Neural progenitor cell (in vitro differentiated cells): ENCODE measurements around the gene SEMA4A. TPM values are rescaled to one million over a fixed set of nuclear protein-coding genes. Genes with fewer than 3 reads are reported as not detected.

Source experiments
- DNase-seq: peaks from one replicate; pipeline ENCODE4 v3.0.0-alpha.2; 2016; ENCODE audit warnings: low spot score
- H2AFZ ChIP-seq: fragments of 200-600 bp; sonication (generic); replicated peaks from 2 replicates; pipeline ENCODE4 v1.6.1; 2016; ENCODE audit warnings: antibody characterized with exemption
- H3F3A ChIP-seq: fragments of 200-600 bp; sonication (generic); 2 replicates; pipeline ENCODE4 v1.6.1; 2016; ENCODE audit warnings: antibody characterized with exemption, low read depth
- H3K27ac ChIP-seq: fragments of 200-600 bp; sonication (generic); 2 replicates; pipeline ENCODE4 v1.5.1; 2016; ENCODE audit warnings: mild to moderate bottlenecking
- H3K27me3 ChIP-seq: fragments of 200-600 bp; sonication (generic); 2 replicates; pipeline ENCODE4 v1.6.1; 2016; ENCODE audit warnings: mild to moderate bottlenecking, moderate library complexity
- H3K36me3 ChIP-seq: fragments of 200-600 bp; sonication (generic); 2 replicates; pipeline ENCODE4 v1.5.1; 2016
- H3K4me1 ChIP-seq: fragments of 200-600 bp; sonication (generic); 2 replicates; pipeline ENCODE4 v1.6.1; 2016; ENCODE audit warnings: mixed run types
- H3K4me2 ChIP-seq: fragments of 200-600 bp; sonication (generic); 2 replicates; pipeline ENCODE4 v1.6.1; 2016
- H3K4me3 ChIP-seq: fragments of 200-600 bp; sonication (generic); 2 replicates; pipeline ENCODE4 v1.5.1; 2016
- H3K79me2 ChIP-seq: fragments of 200-600 bp; sonication (generic); 2 replicates; pipeline ENCODE4 v1.6.1; 2016; ENCODE audit warnings: low read depth
- H3K9ac ChIP-seq: fragments of 200-600 bp; sonication (generic); 2 replicates; pipeline ENCODE4 v1.6.1; 2016
- H3K9me3 ChIP-seq: fragments of 200-600 bp; sonication (generic); 2 replicates; pipeline ENCODE4 v1.5.1; 2016; ENCODE audit warnings: low read depth
- H4K20me1 ChIP-seq: fragments of 200-600 bp; sonication (generic); 2 replicates; pipeline ENCODE4 v1.6.1; 2016; ENCODE audit warnings: low read depth
- H3K27ac Mint-ChIP-seq: 3 replicates; pipeline ENCODE4 v1.8.0; 2021; ENCODE audit warnings: mixed read lengths
- H3K27me3 Mint-ChIP-seq: 2 replicates; pipeline ENCODE4 v1.8.0; 2022; ENCODE audit warnings: low read depth, mild to moderate bottlenecking, inconsistent platforms, moderate library complexity, mixed read lengths; ENCODE audit not compliant: insufficient read depth
- H3K36me3 Mint-ChIP-seq: 3 replicates; pipeline ENCODE4 v1.8.0; 2021; ENCODE audit warnings: mixed read lengths
- H3K4me1 Mint-ChIP-seq: 3 replicates; pipeline ENCODE4 v1.8.0; 2021; ENCODE audit warnings: mixed read lengths
- H3K4me3 Mint-ChIP-seq: 3 replicates; pipeline ENCODE4 v1.8.0; 2021; ENCODE audit warnings: mild to moderate bottlenecking, moderate library complexity, mixed read lengths
- H3K9me3 Mint-ChIP-seq: 3 replicates; pipeline ENCODE4 v1.8.0; 2020; ENCODE audit warnings: mixed read lengths
- EZH2 ChIP-seq: fragments of 200-600 bp; sonication (generic); IDR thresholded peaks from 2 replicates; pipeline ENCODE4 v1.6.1; 2017; ENCODE audit warnings: antibody characterized with exemption, mild to moderate bottlenecking, moderate library complexity
- EZH2phosphoT487 ChIP-seq: fragments of 200-600 bp; sonication (generic); IDR thresholded peaks from 2 replicates; pipeline ENCODE4 v1.6.1; 2017; ENCODE audit warnings: antibody characterized with exemption
- total RNA-seq: library from RNA; depleted of rRNA; stranded (reverse); fragments of >200 nt; gene quantifications from 2 replicates; pipeline ENCODE4 v1.2.3, GENCODE V29; 2015; ENCODE audit warnings: low replicate concordance
- TF ChIP-seq, protein P1 (sequence below): fragments of 200-600 bp; sonication (generic); IDR thresholded peaks from 2 replicates; pipeline ENCODE4 v1.5.1; 2017; ENCODE audit warnings: antibody characterized with exemption, mild to moderate bottlenecking

SEMA4A gene
- total RNA-seq, 1 donor from 2014 or later: 0.69 TPM

DNA sequence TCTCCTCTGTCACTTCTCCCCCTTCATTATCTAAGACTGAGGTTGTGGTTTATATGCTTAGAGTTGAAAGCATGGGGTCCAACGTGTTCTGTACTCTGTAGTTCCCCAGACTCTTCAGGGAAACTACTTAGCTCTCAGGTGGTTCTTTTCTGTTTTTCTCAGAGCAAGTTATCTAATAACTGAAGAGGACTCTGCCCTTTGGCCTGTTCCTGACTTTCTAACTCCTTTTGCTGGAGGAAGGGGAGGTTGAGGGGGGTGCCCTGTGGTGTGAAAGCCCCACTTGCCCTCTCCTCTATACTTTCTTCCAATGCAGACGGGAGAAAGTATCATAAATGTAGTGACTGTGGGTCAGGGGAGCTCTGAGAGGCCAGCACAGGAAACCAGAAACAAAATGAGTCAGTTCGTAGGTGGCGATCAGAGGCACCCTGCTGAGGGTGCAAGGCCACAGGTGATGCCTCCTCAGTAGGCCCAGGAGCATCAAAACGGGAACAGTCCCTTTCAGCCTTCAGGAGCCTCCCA is 45.5 kb downstream of the SEMA4A start:
- H3K36me3 ChIP-seq: no peaks in the 10 kb centered on the region
- no peak overlapping the region for H3K9ac ChIP-seq
- H3K9me3 Mint-ChIP-seq: no peaks in the 10 kb centered on the region
- H2AFZ ChIP-seq: no peak overlapping the region
- no peak for DNase-seq
- no peaks in the 10 kb centered on the region for H3K9me3 ChIP-seq
- no peak overlapping the region for H3K4me2 ChIP-seq
- no peak for TF ChIP-seq EZH2
- TF ChIP-seq, protein P1, sequence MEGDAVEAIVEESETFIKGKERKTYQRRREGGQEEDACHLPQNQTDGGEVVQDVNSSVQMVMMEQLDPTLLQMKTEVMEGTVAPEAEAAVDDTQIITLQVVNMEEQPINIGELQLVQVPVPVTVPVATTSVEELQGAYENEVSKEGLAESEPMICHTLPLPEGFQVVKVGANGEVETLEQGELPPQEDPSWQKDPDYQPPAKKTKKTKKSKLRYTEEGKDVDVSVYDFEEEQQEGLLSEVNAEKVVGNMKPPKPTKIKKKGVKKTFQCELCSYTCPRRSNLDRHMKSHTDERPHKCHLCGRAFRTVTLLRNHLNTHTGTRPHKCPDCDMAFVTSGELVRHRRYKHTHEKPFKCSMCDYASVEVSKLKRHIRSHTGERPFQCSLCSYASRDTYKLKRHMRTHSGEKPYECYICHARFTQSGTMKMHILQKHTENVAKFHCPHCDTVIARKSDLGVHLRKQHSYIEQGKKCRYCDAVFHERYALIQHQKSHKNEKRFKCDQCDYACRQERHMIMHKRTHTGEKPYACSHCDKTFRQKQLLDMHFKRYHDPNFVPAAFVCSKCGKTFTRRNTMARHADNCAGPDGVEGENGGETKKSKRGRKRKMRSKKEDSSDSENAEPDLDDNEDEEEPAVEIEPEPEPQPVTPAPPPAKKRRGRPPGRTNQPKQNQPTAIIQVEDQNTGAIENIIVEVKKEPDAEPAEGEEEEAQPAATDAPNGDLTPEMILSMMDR: no peak
- TF ChIP-seq EZH2phosphoT487: no peak
- peaks cover 47% of the 10 kb centered on the region for H3K79me2 ChIP-seq
- H3K27ac Mint-ChIP-seq: no peak overlapping the region
- H3K4me1 ChIP-seq: no peaks in the 10 kb centered on the region
- H3K27ac ChIP-seq: no peak overlapping the region
- peaks cover 6% of the 10 kb centered on the region for H4K20me1 ChIP-seq
- H3F3A ChIP-seq: no peaks in the 10 kb centered on the region
- H3K27me3 Mint-ChIP-seq: peaks cover 3% of the 10 kb centered on the region
- H3K4me1 Mint-ChIP-seq: peaks cover 12% of the 10 kb centered on the region
- no peak overlapping the region for H3K4me3 Mint-ChIP-seq
- H3K4me3 ChIP-seq: no peak overlapping the region
- H3K36me3 Mint-ChIP-seq: peaks cover 13% of the 10 kb centered on the region
- no peaks in the 10 kb centered on the region for H3K27me3 ChIP-seq

DNA sequence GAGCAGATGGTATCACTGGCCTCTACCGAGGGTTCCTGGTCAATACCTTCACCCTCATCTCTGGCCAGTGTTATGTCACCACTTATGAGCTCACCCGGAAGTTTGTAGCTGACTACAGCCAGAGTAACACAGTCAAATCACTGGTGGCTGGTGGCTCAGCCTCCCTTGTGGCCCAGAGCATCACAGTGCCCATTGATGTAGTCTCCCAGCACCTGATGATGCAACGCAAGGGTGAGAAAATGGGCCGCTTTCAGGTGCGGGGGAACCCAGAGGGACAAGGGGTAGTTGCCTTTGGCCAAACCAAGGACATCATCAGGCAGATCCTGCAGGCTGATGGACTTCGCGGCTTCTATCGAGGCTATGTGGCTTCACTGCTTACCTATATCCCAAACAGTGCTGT is 46.7 kb downstream of the SEMA4A start:
- H3K4me1 ChIP-seq: no peaks in the 10 kb centered on the region
- no peak overlapping the region for H3K27ac ChIP-seq
- no peak for DNase-seq
- no peak overlapping the region for H3K4me2 ChIP-seq
- no peak overlapping the region for H3K27ac Mint-ChIP-seq
- H3K4me3 ChIP-seq: no peak overlapping the region
- H2AFZ ChIP-seq: no peak overlapping the region
- no peaks in the 10 kb centered on the region for H3K9me3 Mint-ChIP-seq
- H4K20me1 ChIP-seq: no peaks in the 10 kb centered on the region
- TF ChIP-seq EZH2phosphoT487 (no peak), EZH2 (no peak)
- TF ChIP-seq, protein P1: no peak
- H3K9ac ChIP-seq: no peak overlapping the region
- H3K27me3 Mint-ChIP-seq: peaks cover 3% of the 10 kb centered on the region
- peaks cover 2% of the 10 kb centered on the region for H3K4me1 Mint-ChIP-seq
- H3K36me3 ChIP-seq: no peaks in the 10 kb centered on the region
- H3K27me3 ChIP-seq: no peaks in the 10 kb centered on the region
- H3K36me3 Mint-ChIP-seq: peaks cover 13% of the 10 kb centered on the region
- no peaks in the 10 kb centered on the region for H3F3A ChIP-seq
- no peak overlapping the region for H3K4me3 Mint-ChIP-seq
- H3K79me2 ChIP-seq: peaks cover 37% of the 10 kb centered on the region
- H3K9me3 ChIP-seq: no peaks in the 10 kb centered on the region

DNA sequence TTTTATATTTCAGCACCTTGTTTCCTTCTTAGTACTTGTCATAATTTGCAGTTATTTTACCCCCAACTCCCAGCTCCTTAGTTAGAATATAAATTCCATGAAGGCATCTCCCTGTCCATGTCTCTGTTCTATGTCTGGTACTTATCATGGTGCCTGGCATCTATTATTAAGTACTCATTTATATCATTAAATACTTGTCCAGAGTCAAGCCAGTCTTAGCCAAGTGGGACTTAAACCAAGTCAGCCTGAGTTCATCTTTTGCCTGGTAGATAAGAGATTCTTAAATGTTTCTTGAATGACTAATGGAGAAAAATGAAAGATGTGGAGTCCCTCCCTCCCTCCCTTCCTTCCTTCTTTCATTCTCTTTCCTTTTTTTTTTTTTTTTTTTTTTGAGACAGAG is 49.9 kb downstream of the SEMA4A start:
- Mint-ChIP-seq H3K27me3 (peaks cover 2% of the 10 kb centered on the region), H3K4me3 (no peak overlapping the region), H3K4me1 (no peaks in the 10 kb centered on the region), H3K36me3 (peaks cover 11% of the 10 kb centered on the region), H3K9me3 (no peaks in the 10 kb centered on the region), H3K27ac (no peak overlapping the region)
- Histone ChIP-seq H3K27me3 (no peaks in the 10 kb centered on the region), H3K4me2 (no peak overlapping the region), H3K27ac (no peak overlapping the region), H3K9ac (no peak overlapping the region), H3K4me1 (no peaks in the 10 kb centered on the region), H3K36me3 (no peaks in the 10 kb centered on the region), H3K4me3 (no peak overlapping the region), H2AFZ (no peak overlapping the region), H3F3A (no peaks in the 10 kb centered on the region), H3K79me2 (peaks cover 5% of the 10 kb centered on the region), H3K9me3 (no peaks in the 10 kb centered on the region), H4K20me1 (no peaks in the 10 kb centered on the region)
- TF ChIP-seq, protein P1: no peak
- TF ChIP-seq EZH2: no peak
- no peak for TF ChIP-seq EZH2phosphoT487
- DNase-seq: no peak
